Ascending aorta (tissue), 2 donors: ENCODE measurements around the gene RAB8A. TPM values are rescaled to one million over a fixed set of nuclear protein-coding genes. Genes with fewer than 3 reads are reported as not detected.

Experiments
- DNase-seq, 2 donors: peaks; one replicate each; pipeline ENCODE4 v3.0.0-alpha.2; 2019; ENCODE audit warnings: low spot score in 2 of 2
- H3K27ac ChIP-seq, 2 donors: fragments of 200-600 bp; sonication (generic); one replicate each; pipeline ENCODE4 v1.5.1; 2016 to 2017; ENCODE audit warnings: mild to moderate bottlenecking in 1 of 2
- H3K27me3 ChIP-seq: fragments of 200-600 bp; sonication (generic); one replicate; pipeline ENCODE4 v1.5.1; 2017
- H3K36me3 ChIP-seq, 2 donors: fragments of 200-600 bp; sonication (generic); one replicate each; pipeline ENCODE4 v1.5.1; 2016
- H3K4me1 ChIP-seq, 2 donors: fragments of 200-600 bp; sonication (generic); one replicate each; pipeline ENCODE4 v1.5.1; 2016 to 2017; ENCODE audit warnings: mild to moderate bottlenecking in 1 of 2
- H3K4me3 ChIP-seq, 2 donors: fragments of 200-600 bp; sonication (generic); one replicate each; pipeline ENCODE4 v1.5.1; 2016 to 2017; ENCODE audit warnings: mild to moderate bottlenecking in 1 of 2
- H3K9me3 ChIP-seq, 2 donors: fragments of 200-600 bp; sonication (generic); one replicate each; pipeline ENCODE4 v1.5.1; 2016
- intact Hi-C: fragments of 100-400 bp; cut with DNase I; formaldehyde crosslinking; loops from one replicate; pipeline ENCODE4 v1.15.1; 2023
- total RNA-seq: library from RNA; depleted of rRNA; stranded (reverse); fragments of >200 nt; gene quantifications from one replicate; pipeline ENCODE4 v1.1.0, GENCODE V29; 2016
- TF ChIP-seq, protein P1 (sequence below), 3 experiments: fragments of 200-600 bp in 2 of 3; fragments of 450-650 bp in 1 of 3; sonication (generic) in 2 of 3; IDR thresholded peaks; one replicate each; pipeline ENCODE4 v1.5.1; 2016 to 2019; ENCODE audit warnings: antibody characterized with exemption in 3 of 3, mild to moderate bottlenecking in 1 of 3, moderate library complexity in 1 of 3

The RAB8A gene
- total RNA-seq, 1 donor from 2014 or later: 35.1 TPM

DNA sequence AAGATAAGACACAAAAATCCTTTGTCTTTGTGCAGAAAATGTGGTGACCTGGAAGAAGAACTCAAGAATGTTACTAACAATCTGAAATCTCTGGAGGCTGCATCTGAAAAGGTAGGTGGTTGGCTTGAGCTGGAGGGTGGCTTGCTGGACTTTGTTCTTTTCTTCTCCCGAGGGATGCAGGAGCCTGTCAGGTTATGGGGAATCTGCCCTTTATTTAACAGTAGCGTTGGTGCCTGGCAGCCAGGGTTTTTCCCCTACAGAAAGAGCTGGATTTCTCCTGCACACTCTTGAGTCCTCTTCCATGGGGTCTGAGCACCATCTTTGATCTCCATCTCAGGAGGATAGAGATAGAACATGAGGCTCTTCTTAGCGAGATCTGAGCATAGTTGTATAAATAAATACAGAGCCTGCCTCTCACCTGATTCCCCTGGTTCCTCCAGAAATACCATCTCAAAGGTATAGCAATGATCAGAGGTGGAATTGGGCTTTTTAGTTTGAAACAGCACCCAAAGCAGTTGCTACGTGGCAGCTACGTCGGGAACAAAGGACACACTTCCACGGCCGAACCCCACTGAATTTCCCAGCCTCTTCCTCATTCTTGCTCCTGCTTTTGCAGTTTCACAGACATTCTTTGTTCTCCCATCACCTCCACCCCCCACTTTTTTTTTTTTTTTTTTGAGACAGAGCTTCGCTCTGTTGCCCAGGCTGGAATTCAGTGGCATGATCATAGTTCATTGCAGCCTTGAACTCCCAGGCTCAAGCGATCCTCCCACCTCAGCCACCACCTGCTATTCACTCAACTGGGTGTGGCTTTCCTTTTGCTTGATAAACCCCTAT lies 22.5 kb upstream of the RAB8A start:
- H3K27me3 ChIP-seq: no peaks in the 10 kb centered on the region
- intact Hi-C loops: no loop called here
- H3K9me3 ChIP-seq: no peaks in the 10 kb centered on the region
- peaks cover 100% of the 10 kb centered on the region in 2 donors for H3K36me3 ChIP-seq
- H3K4me3 ChIP-seq: no peak overlapping the region
- no peak for DNase-seq
- TF ChIP-seq, protein P1, sequence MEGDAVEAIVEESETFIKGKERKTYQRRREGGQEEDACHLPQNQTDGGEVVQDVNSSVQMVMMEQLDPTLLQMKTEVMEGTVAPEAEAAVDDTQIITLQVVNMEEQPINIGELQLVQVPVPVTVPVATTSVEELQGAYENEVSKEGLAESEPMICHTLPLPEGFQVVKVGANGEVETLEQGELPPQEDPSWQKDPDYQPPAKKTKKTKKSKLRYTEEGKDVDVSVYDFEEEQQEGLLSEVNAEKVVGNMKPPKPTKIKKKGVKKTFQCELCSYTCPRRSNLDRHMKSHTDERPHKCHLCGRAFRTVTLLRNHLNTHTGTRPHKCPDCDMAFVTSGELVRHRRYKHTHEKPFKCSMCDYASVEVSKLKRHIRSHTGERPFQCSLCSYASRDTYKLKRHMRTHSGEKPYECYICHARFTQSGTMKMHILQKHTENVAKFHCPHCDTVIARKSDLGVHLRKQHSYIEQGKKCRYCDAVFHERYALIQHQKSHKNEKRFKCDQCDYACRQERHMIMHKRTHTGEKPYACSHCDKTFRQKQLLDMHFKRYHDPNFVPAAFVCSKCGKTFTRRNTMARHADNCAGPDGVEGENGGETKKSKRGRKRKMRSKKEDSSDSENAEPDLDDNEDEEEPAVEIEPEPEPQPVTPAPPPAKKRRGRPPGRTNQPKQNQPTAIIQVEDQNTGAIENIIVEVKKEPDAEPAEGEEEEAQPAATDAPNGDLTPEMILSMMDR (IDR thresholded peaks at IDR 0.05): no peak
- H3K27ac ChIP-seq: peak overlapping the region; percentile 7 to 37
- H3K4me1 ChIP-seq: peaks cover 11 to 26% of the 10 kb centered on the region in 2 donors

DNA sequence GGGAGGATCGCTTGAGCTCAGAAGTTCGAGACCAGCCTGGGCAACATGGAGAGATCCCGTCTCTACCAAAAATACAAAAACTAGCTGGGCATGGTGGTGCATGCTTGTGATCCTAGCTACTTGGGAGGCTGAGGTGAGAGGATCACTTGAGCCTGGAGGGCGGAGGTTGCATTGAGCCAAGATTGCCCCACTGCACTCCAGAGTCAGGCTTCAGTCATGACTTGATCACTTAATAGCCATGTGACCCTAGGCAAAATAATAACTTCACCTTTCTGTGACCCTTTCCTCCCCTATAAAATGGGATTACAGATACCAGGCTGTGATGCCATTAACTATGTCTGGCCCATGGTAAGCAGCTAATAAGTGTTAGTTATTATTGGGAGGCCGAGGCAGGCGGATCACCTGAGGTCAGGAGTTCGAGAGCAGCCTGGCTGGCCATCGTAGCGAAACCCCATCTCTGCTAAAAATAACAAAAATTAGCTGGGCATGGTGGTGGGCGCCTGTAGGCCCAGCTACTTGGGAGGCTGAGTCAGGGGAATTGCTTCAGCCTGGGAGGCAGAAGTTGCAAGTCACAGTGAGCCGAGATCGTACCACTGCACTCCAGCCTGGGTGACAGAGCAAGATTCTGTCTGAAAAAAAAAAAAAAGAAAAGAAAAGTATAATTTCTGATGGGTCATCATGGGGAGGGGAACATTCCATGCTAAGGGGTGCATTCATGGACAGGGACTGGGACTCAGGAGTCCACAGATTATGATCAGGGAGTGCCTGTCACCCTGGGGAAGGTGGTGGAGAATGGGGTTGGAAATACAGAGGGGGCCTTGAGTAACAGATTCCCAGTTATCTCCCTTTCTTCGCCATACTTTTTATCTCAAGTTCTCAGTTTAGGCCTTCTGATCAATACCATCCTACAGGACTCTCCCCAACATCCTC lies 19.9 kb upstream of the RAB8A start:
- Histone ChIP-seq H3K27me3 (no peaks in the 10 kb centered on the region), H3K4me3 (no peak overlapping the region), H3K4me1 (peaks cover 10 to 20% of the 10 kb centered on the region in 2 donors), H3K9me3 (no peaks in the 10 kb centered on the region), H3K36me3 (peaks cover 100% of the 10 kb centered on the region in 2 donors), H3K27ac (peak overlapping the region; percentile 30 to 42)
- TF ChIP-seq, protein P1 (IDR thresholded peaks at IDR 0.05): no peak
- no peak for DNase-seq
- intact Hi-C loops: no loop called here

DNA sequence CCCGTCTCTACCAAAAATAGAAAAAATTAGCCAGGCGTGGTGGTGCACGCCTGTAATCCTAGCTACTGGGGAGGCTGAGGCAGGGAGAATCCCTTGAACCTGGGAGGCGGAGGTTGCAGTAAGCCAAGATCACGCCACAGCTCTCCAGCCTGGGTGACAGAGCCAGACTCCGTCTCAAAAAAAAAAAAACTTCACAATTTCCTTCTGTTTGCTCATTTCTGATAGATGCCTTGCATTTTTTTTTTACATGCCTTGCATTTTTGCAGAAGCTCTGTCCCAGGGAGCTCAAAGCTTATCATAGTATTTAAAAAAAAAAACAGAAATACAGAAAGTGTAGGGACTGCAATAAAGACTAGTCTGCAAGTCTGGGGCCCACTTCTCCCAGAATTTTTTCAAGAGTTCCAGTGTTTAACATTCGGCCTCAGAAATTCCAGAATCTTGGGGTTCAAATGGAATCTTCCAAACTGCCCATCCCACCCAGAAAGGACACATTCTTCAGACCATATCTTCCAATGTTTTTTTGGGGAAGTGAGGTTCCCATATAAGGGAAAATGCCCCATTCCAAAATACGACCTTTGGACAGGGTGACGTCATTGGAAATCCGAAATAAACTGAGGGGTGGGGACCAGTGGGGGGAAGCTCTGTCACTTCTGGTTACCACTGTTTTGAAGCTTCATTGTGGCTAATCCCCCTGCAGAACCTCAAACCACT lies 17.2 kb upstream of the RAB8A start:
- Histone ChIP-seq H3K36me3 (peaks cover 100% of the 10 kb centered on the region in 2 donors), H3K27ac (peak overlapping the region; percentile 61 to 62), H3K4me3 (no peak overlapping the region), H3K27me3 (no peaks in the 10 kb centered on the region), H3K9me3 (no peaks in the 10 kb centered on the region), H3K4me1 (peaks cover 0 to 6% of the 10 kb centered on the region in 2 donors)
- intact Hi-C loops: no loop called here
- TF ChIP-seq, protein P1 (IDR thresholded peaks at IDR 0.05): no peak
- DNase-seq: no peak

DNA sequence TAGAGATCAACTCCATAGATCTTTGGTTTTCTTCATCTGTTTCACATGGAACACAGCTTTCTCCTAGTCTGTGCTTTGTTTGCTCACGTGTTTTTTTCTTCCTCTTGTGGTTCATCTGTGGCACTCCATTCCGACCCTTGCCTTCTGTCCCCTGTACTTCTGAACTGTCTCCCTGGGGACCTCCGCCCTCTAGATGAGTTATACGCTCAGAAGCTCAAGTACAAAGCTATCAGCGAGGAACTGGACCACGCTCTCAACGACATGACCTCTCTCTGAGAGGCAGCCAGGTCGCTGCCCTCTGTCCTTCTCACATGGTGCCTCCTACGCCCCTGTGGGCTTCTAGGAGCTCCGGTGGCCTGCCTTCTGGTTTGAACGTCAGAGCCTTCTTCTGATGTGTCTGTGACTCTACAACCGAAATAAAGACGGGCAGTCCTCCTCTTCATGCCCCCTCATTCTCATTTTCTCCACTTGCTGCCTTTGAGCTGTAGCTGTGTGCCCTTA lies 16.6 kb upstream of the RAB8A start:
- no peak overlapping the region for H3K4me3 ChIP-seq
- TF ChIP-seq, protein P1 (IDR thresholded peaks at IDR 0.05): no peak
- no peaks in the 10 kb centered on the region for H3K9me3 ChIP-seq
- H3K27me3 ChIP-seq: no peaks in the 10 kb centered on the region
- DNase-seq: peak in 1 of 2 donors; percentile 64
- H3K4me1 ChIP-seq: peaks cover 0 to 6% of the 10 kb centered on the region in 2 donors
- intact Hi-C loops: no loop called here
- H3K36me3 ChIP-seq: peaks cover 99 to 100% of the 10 kb centered on the region in 2 donors
- H3K27ac ChIP-seq: peak overlapping the region; percentile 61 to 62

DNA sequence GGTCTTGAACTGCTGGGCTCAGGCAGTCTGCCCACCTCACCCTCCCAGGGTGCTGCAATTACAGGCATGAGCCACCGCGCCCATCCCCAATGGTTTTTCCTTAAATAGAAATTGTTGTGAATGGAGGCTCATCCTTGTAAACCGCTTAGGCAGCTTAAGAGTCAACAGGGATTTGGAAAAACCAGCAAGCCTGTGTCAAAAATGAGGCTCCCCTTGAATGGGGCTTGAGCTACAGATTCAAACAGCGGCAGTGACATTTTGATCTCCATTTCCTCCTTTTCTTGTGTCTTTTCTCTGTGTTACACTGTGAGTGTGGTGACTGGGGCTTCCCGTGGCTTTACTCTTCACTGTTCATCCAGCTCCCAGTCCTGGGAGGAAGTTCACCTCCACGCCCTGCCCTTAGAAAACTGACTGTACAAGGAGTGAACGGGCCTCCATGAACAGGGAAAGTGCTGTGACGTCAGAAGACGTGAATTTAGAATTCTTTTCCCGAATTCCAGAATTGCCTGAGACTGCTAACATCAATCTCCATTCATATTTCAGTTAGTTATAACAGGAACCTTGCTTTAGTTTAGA lies 15.3 kb upstream of the RAB8A start:
- DNase-seq: no peak
- TF ChIP-seq, protein P1 (IDR thresholded peaks at IDR 0.05): no peak
- H3K36me3 ChIP-seq: peaks cover 98 to 100% of the 10 kb centered on the region in 2 donors
- H3K4me1 ChIP-seq: peaks cover 0 to 6% of the 10 kb centered on the region in 2 donors
- H3K27ac ChIP-seq: peak overlapping the region; percentile 1 to 62
- H3K4me3 ChIP-seq: no peak overlapping the region
- intact Hi-C loops: no loop called here
- no peaks in the 10 kb centered on the region for H3K27me3 ChIP-seq
- no peaks in the 10 kb centered on the region for H3K9me3 ChIP-seq
